ENCODE measurements around the gene BEGAIN. TPM values are rescaled to one million over a fixed set of nuclear protein-coding genes. Genes with fewer than 3 reads are reported as not detected.

Gene BEGAIN
- total and polyA plus RNA-seq, 10 donors, result 1.8 to 10.0 (median 5.6) TPM

DNA sequence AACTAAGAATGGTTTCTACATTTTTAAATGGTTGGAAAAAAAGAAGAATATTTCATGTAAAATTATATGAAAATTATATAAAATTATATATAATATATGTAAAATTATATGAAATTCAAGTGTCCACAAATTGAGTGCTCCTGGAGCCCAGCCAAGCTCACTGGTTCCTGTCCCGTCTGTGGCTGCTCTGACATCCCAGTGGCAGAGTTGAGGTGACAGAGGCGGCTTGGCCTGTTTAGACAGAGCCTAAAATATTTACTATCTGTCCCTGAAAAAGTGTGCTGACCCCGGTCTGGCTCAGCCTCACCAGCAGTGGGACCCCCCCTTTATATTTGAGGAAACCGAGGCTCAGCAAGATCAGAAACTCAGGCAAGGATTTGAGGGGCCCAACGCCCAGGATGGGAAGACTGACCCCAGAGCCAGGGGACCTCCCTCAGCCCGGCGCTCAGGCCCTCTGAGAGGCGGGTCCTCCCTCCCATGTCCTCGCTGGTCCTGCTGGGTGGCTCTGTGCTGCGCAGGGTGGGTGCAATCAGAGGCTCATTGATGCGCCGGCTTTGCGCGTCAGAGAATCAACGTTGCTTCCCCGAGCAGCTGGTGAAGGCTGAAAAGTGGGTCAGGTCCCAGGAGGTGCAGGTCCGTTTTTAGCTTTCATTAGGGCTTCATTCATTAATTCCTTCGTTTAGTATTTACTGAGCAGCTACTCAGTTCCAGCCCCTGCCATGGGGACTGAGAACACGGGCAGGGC lies 21.5 kb upstream of the BEGAIN start:
- Histone ChIP-seq H3K4me1 (peaks cover 0 to under 1% (median 0%) of the 10 kb centered on the region in 6 donors), H3K27ac (no peak overlapping the region), H3K27me3 (replicated peaks in 1 of 7) (peaks cover 0 to 32% (median 0%) of the 10 kb centered on the region in 7 donors), H3K9me3 (no peaks in the 10 kb centered on the region), H3K36me3 (no peaks in the 10 kb centered on the region), H3K4me3 (no peak overlapping the region)
- 77 to 87% (median 83%) methylated on average over 15 to 19 of the region's 19 CpGs for WGBS, 5 donors
- TF ChIP-seq POLR2AphosphoS5 (IDR thresholded peaks at IDR 0.05) (no peak), POLR2A (IDR thresholded peaks at IDR 0.05) (no peak)
- TF ChIP-seq, protein P1, sequence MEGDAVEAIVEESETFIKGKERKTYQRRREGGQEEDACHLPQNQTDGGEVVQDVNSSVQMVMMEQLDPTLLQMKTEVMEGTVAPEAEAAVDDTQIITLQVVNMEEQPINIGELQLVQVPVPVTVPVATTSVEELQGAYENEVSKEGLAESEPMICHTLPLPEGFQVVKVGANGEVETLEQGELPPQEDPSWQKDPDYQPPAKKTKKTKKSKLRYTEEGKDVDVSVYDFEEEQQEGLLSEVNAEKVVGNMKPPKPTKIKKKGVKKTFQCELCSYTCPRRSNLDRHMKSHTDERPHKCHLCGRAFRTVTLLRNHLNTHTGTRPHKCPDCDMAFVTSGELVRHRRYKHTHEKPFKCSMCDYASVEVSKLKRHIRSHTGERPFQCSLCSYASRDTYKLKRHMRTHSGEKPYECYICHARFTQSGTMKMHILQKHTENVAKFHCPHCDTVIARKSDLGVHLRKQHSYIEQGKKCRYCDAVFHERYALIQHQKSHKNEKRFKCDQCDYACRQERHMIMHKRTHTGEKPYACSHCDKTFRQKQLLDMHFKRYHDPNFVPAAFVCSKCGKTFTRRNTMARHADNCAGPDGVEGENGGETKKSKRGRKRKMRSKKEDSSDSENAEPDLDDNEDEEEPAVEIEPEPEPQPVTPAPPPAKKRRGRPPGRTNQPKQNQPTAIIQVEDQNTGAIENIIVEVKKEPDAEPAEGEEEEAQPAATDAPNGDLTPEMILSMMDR (IDR thresholded peaks at IDR 0.05 in 8 of 11, conservative IDR thresholded peaks at IDR 0.05 in 3 of 11), result no peak
- intact Hi-C loops (cut with DNase I; ENCODE audit: low total_unique reads), result no loop called here
- DNase-seq, result no peak

DNA sequence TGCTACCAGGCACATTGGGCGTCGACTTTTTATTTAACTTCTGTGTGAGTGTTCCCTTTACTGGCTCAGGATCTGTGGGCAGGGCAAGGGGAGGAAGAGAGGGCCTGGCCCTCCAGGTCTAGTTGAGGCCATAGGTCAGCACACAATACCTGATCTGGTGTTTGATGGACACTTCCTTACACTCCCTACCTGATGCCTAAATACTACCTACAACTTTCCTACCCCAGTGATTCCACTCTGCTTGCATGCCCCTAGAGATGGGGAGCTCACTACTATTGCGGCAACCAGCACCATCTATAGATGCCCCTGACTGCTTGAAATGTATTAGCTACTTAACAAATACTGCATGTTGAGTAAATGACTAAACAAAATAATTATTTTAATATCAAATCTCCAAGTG lies 20.8 kb upstream of the BEGAIN start:
- intact Hi-C loops (cut with DNase I; ENCODE audit: low total_unique reads), result no loop called here
- DNase-seq, result no peak
- Histone ChIP-seq H3K27ac (no peak overlapping the region), H3K27me3 (replicated peaks in 1 of 7) (peaks cover 0 to 34% (median 0%) of the 10 kb centered on the region in 7 donors), H3K9me3 (peaks cover 0 to 2% (median 0%) of the 10 kb centered on the region in 8 donors), H3K4me1 (peaks cover 0 to 6% (median 0%) of the 10 kb centered on the region in 6 donors), H3K36me3 (no peaks in the 10 kb centered on the region), H3K4me3 (no peak overlapping the region)
- WGBS, 5 donors, result 90 to 98% (median 94%) methylated on average over 3 of the region's 3 CpGs
- TF ChIP-seq POLR2AphosphoS5 (IDR thresholded peaks at IDR 0.05) (no peak), POLR2A (IDR thresholded peaks at IDR 0.05) (no peak)
- TF ChIP-seq, protein P1 (IDR thresholded peaks at IDR 0.05 in 8 of 11, conservative IDR thresholded peaks at IDR 0.05 in 3 of 11), result no peak

DNA sequence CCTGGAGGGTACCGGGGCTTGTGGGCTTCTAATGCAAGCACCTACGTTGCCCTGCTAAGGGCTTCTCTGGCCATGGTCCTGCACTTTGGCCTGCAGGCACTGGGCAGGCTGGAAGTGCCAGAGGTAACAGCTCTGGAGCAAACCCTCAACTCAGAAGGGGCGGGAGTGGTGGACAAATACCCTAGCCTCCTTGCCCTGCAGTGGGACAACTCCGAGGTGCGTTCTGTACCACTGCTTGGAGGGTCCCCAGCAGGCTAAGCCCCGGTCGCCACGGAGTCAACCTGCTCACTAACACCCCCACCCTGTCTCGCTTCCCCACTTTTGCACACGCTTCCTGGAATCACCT lies 20.4 kb upstream of the BEGAIN start:
- WGBS, 5 donors, result 73 to 97% (median 91%) methylated on average over 7 to 10 of the region's 10 CpGs
- peaks cover 0 to 34% (median 0%) of the 10 kb centered on the region in 7 donors for H3K27me3 ChIP-seq (replicated peaks in 1 of 7)
- peaks cover 0 to 7% (median under 1%) of the 10 kb centered on the region in 8 donors for H3K9me3 ChIP-seq
- intact Hi-C loops (cut with DNase I; ENCODE audit: low total_unique reads), result no loop called here
- no peak overlapping the region for H3K27ac ChIP-seq
- peaks cover 0 to 6% (median 0%) of the 10 kb centered on the region in 6 donors for H3K4me1 ChIP-seq
- H3K4me3 ChIP-seq, result no peak overlapping the region
- DNase-seq, result no peak
- no peaks in the 10 kb centered on the region for H3K36me3 ChIP-seq
- TF ChIP-seq, protein P1 (IDR thresholded peaks at IDR 0.05 in 8 of 11, conservative IDR thresholded peaks at IDR 0.05 in 3 of 11), result no peak
- TF ChIP-seq POLR2AphosphoS5 (IDR thresholded peaks at IDR 0.05), result no peak
- TF ChIP-seq POLR2A (IDR thresholded peaks at IDR 0.05), result no peak

Data from spleen (tissue), 11 donors.